Measurements from ENCODE around the gene TSLP.

Gene TSLP

DNA sequence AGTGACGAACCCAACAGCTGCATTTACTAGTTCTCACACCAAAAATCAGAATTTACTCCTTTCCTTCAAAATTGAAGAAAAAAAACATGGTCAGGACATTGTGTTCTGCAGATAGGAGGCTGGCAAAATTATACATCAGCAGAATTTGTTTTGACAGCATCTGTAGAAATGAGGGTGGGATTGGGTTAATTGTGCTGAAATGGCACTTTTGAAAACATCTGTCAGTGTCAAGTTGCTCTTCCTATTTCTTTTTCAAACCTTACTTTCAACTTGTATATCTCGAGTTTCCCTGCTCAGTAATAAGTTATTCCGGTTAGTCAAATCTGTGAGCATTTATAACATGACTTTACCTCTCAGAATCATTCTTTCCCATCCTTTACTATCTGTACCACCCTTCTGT lies 40.4 kb downstream of the TSLP start:
- no peak for TF ChIP-seq JUND (IDR thresholded peaks at IDR 0.05; ENCODE audit: low read depth)
- no peak for DNase-seq (ENCODE audit: low read depth in 1 of 2, low spot score in 1 of 2)
- in situ Hi-C loops (cut with HindIII; ENCODE audit: low pct_unique_long_range_greater_than_20kb, low sequenced_read_pairs): no loop called here

GRCh38 chr5:111113678-111114077 lies 42.2 kb downstream of the TSLP start:
- no peak for DNase-seq (ENCODE audit: low read depth in 1 of 2, low spot score in 1 of 2)
- no peak for TF ChIP-seq JUND (IDR thresholded peaks at IDR 0.05; ENCODE audit: low read depth)
- in situ Hi-C loops (cut with HindIII; ENCODE audit: low pct_unique_long_range_greater_than_20kb, low sequenced_read_pairs): no loop called here

GRCh38 chr5:111115229-111115628 lies 43.7 kb downstream of the TSLP start:
- no peak for DNase-seq (ENCODE audit: low read depth in 1 of 2, low spot score in 1 of 2)

GRCh38 chr5:111116550-111116949 lies 45.0 kb downstream of the TSLP start:
- TF ChIP-seq JUND (IDR thresholded peaks at IDR 0.05; ENCODE audit: low read depth): no peak
- in situ Hi-C loops (cut with HindIII; ENCODE audit: low pct_unique_long_range_greater_than_20kb, low sequenced_read_pairs): no loop called here
- DNase-seq (ENCODE audit: low read depth in 1 of 2, low spot score in 1 of 2): no peak

More at GRCh38 chr5:111115229-111115628, 43.7 kb downstream of the TSLP start:
- TF ChIP-seq JUND (IDR thresholded peaks at IDR 0.05; ENCODE audit: low read depth): no peak
- in situ Hi-C loops (cut with HindIII; ENCODE audit: low pct_unique_long_range_greater_than_20kb, low sequenced_read_pairs): no loop called here

DNA sequence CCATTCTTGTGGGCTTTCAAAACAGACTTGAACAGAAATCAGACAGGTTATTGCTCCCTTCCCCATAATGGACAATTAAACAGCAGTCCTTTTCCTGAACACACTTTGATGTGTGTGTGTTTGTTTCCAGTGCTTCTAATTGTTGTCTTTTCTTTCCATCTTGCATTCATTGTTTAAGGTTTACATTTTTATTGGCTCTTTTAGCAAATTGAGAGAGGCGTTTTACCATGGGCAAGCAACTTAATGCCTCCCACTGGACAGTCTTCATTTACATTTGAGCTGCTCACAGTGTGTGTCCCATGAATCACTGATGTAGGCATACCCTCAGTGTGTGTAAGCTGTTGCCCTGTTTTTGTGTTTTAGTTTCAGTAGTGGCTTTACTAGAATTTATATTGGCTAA lies 45.6 kb downstream of the TSLP start:
- no peak for DNase-seq (ENCODE audit: low read depth in 1 of 2, low spot score in 1 of 2)
- in situ Hi-C loops (cut with HindIII; ENCODE audit: low pct_unique_long_range_greater_than_20kb, low sequenced_read_pairs): no loop called here
- TF ChIP-seq JUND (IDR thresholded peaks at IDR 0.05; ENCODE audit: low read depth): no peak

DNA sequence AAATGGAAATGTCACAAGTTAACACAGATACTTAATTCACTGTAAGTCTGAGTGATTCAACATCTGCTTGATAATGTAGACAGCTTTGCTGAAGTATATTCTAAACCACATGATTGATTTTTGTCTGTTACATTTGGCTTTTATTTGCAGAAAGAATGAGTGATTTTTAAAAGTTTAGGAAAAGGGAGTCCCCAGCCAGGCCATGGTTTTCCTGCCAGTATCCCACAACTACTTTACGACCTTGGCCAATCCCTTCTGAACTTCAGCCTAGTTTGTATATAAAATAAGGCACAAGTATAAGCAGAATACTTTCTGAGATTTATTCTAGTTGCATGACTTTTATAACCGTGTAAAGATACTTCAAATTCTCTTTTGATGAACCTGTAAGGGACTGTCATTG lies 47.7 kb downstream of the TSLP start:
- TF ChIP-seq JUND (IDR thresholded peaks at IDR 0.05; ENCODE audit: low read depth): no peak
- DNase-seq (ENCODE audit: low read depth in 1 of 2, low spot score in 1 of 2): no peak
- in situ Hi-C loops (cut with HindIII; ENCODE audit: low pct_unique_long_range_greater_than_20kb, low sequenced_read_pairs): no loop called here

GRCh38 chr5:111119856-111120255 lies 48.3 kb downstream of the TSLP start:
- in situ Hi-C loops (cut with HindIII; ENCODE audit: low pct_unique_long_range_greater_than_20kb, low sequenced_read_pairs): no loop called here
- DNase-seq (ENCODE audit: low read depth in 1 of 2, low spot score in 1 of 2): no peak
- TF ChIP-seq JUND (IDR thresholded peaks at IDR 0.05; ENCODE audit: low read depth): no peak

- TF ChIP-seq JUND (IDR thresholded peaks at IDR 0.05; ENCODE audit: low read depth): no peak
- in situ Hi-C loops (cut with HindIII; ENCODE audit: low pct_unique_long_range_greater_than_20kb, low sequenced_read_pairs): no loop called here
- DNase-seq (ENCODE audit: low read depth in 1 of 2, low spot score in 1 of 2): no peak
Observed at GRCh38 chr5:111120911-111121310, 49.4 kb downstream of the TSLP start.

DNA sequence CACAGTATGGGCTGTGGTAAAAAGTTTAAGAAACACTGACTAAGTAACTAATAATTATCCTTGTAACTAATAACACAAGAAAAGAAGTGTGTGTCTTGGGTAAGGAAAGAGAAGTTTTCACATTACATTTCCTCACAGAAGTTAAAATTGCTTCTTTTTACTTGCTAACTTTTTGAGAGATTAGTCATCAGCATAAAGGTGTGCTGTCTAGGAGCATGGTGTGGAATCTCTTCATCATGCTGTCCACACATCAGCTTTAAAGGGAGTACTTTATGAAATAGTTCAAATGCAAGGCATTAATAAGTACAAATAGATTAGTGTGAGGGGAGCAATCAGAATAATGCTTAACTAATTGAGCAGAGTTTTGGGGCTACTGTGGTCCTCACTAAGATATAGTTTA lies 50.4 kb downstream of the TSLP start:
- TF ChIP-seq JUND (IDR thresholded peaks at IDR 0.05; ENCODE audit: low read depth): no peak
- DNase-seq (ENCODE audit: low read depth in 1 of 2, low spot score in 1 of 2): no peak
- in situ Hi-C loops (cut with HindIII; ENCODE audit: low pct_unique_long_range_greater_than_20kb, low sequenced_read_pairs): no loop called here

- DNase-seq (ENCODE audit: low read depth in 1 of 2, low spot score in 1 of 2): no peak
- TF ChIP-seq JUND (IDR thresholded peaks at IDR 0.05; ENCODE audit: low read depth): no peak
- in situ Hi-C loops (cut with HindIII; ENCODE audit: low pct_unique_long_range_greater_than_20kb, low sequenced_read_pairs): no loop called here
Observed at GRCh38 chr5:111122398-111122797, 50.9 kb downstream of the TSLP start.

DNA sequence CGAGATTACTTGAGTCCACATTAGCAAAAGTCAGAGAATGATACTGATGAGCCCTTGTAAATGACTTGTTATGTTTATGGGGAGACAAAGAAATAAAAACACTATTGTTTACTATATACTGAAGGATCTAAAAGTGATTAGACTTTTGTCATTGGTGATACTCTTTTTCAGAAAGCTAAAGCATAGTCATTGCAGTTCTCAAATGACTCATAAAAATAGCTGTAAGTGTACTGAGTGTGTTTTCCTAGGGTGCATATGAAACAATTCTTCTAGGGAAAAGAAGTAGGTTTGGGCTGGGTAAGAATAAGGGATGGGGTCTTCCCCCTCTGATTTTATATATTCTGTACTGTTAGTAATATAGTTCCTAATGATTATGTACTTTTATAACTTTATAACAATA lies 53.3 kb downstream of the TSLP start:
- no peak for DNase-seq (ENCODE audit: low read depth in 1 of 2, low spot score in 1 of 2)
- no peak for TF ChIP-seq JUND (IDR thresholded peaks at IDR 0.05; ENCODE audit: low read depth)
- in situ Hi-C loops (cut with HindIII; ENCODE audit: low pct_unique_long_range_greater_than_20kb, low sequenced_read_pairs): no loop called here

GRCh38 chr5:111126896-111127295 lies 55.4 kb downstream of the TSLP start:
- TF ChIP-seq JUND (IDR thresholded peaks at IDR 0.05; ENCODE audit: low read depth): no peak
- no peak for DNase-seq (ENCODE audit: low read depth in 1 of 2, low spot score in 1 of 2)
- in situ Hi-C loops (cut with HindIII; ENCODE audit: low pct_unique_long_range_greater_than_20kb, low sequenced_read_pairs): no loop called here
